GM04503 (cell line): ENCODE results near the gene ZPLD1.

Experiments
- DNase-seq: peaks from one replicate; pipeline ENCODE4 v3.0.0-alpha.2; 2012; ENCODE audit warnings: low read depth

Gene ZPLD1

GRCh38 chr3:102434715-102435114 is at the start of gene ZPLD1:
Gene ZPLD1, plus strand, starts transcription at chr3:102435015. Its CDS starts 3,473 bp downstream, at chr3:102438488.
- DNase-seq: no peak

GRCh38 chr3:102390171-102390864 is 44.5 kb upstream of the ZPLD1 start:
- DNase-seq: no peak

GRCh38 chr3:102390916-102391315 is 43.9 kb upstream of the ZPLD1 start:
- DNase-seq: no peak

GRCh38 chr3:102391491-102391890 is 43.3 kb upstream of the ZPLD1 start:
- DNase-seq: no peak

GRCh38 chr3:102394517-102394916 is 40.3 kb upstream of the ZPLD1 start:
- DNase-seq: no peak

- no peak for DNase-seq
Observed at GRCh38 chr3:102398176-102398575, 36.6 kb upstream of the ZPLD1 start.

- no peak for DNase-seq
Observed at GRCh38 chr3:102398666-102399065, 36.1 kb upstream of the ZPLD1 start.

GRCh38 chr3:102400142-102400541 is 34.7 kb upstream of the ZPLD1 start:
- no peak for DNase-seq

- DNase-seq: no peak
Observed at GRCh38 chr3:102400766-102401165, 34.0 kb upstream of the ZPLD1 start.

GRCh38 chr3:102410616-102411015 is 24.2 kb upstream of the ZPLD1 start:
- DNase-seq: no peak

- DNase-seq: no peak
Observed at GRCh38 chr3:102415553-102415952, 19.3 kb upstream of the ZPLD1 start.

- no peak for DNase-seq
Observed at GRCh38 chr3:102419786-102420185, 15.0 kb upstream of the ZPLD1 start.

- DNase-seq: no peak
Observed at GRCh38 chr3:102441832-102442231, 7.0 kb downstream of the ZPLD1 start.

- DNase-seq: no peak
Observed at GRCh38 chr3:102443021-102443420, 8.2 kb downstream of the ZPLD1 start.

- DNase-seq: no peak
Observed at GRCh38 chr3:102444101-102444500, 9.3 kb downstream of the ZPLD1 start.

- DNase-seq: no peak
Observed at GRCh38 chr3:102447272-102447671, 12.5 kb downstream of the ZPLD1 start.

GRCh38 chr3:102449341-102449740 is 14.5 kb downstream of the ZPLD1 start:
- no peak for DNase-seq

GRCh38 chr3:102449930-102450329 is 15.1 kb downstream of the ZPLD1 start:
- DNase-seq: no peak

- no peak for DNase-seq
Observed at GRCh38 chr3:102450976-102451375, 16.2 kb downstream of the ZPLD1 start.

- no peak for DNase-seq
Observed at GRCh38 chr3:102451543-102451942, 16.7 kb downstream of the ZPLD1 start.

GRCh38 chr3:102454181-102454580 is 19.4 kb downstream of the ZPLD1 start:
- no peak for DNase-seq

- no peak for DNase-seq
Observed at GRCh38 chr3:102457644-102458043, 22.8 kb downstream of the ZPLD1 start.

- DNase-seq: no peak
Observed at GRCh38 chr3:102460579-102460978, 25.8 kb downstream of the ZPLD1 start.

- DNase-seq: no peak
Observed at GRCh38 chr3:102464261-102464660, 29.4 kb downstream of the ZPLD1 start.
